HUES64 (cell line): ENCODE measurements around the gene PCDHA11.

ENCODE experiments used
- H3K27ac ChIP-seq: 2 replicates; pipeline ENCODE4 v1.7.0; 2013; ENCODE audit warnings: low read depth, low read length, inconsistent platforms
- H3K27me3 ChIP-seq: 2 replicates; pipeline ENCODE4 v1.6.1; 2013; ENCODE audit warnings: mild to moderate bottlenecking, low read length; ENCODE audit not compliant: insufficient read depth
- H3K36me3 ChIP-seq: 2 replicates; pipeline ENCODE4 v1.6.1; 2013; ENCODE audit warnings: mild to moderate bottlenecking, low read length; ENCODE audit not compliant: insufficient read depth
- H3K4me1 ChIP-seq: 2 replicates; pipeline ENCODE4 v1.6.1; 2013; ENCODE audit warnings: mild to moderate bottlenecking, low read length, moderate library complexity; ENCODE audit not compliant: insufficient read depth
- H3K4me3 ChIP-seq: 2 replicates; pipeline ENCODE4 v1.5.1; 2013; ENCODE audit warnings: mild to moderate bottlenecking, low read length, moderate library complexity
- H3K9ac ChIP-seq: 2 replicates; pipeline ENCODE4 v1.6.1; 2013; ENCODE audit warnings: mild to moderate bottlenecking, low read depth, low read length
- H3K9me3 ChIP-seq: 2 replicates; pipeline ENCODE4 v1.6.1; 2013; ENCODE audit warnings: low read depth, low read length; ENCODE audit not compliant: insufficient read depth
- WGBS: fragments of 150-250, 120-280 bp; methylation state at CpG from one replicate; pipeline ENCODE4 v1.1.7; 2013; ENCODE audit warnings: missing lambda C conversion rate; 5-methylcytosine and 5-hydroxymethylcytosine counted together

Gene PCDHA11

GRCh38 chr5:140883373-140883772 is 14.6 kb downstream of the PCDHA11 start:
- 97% methylated on average over 41 of the region's 41 CpGs for WGBS
- Histone ChIP-seq H3K9me3 (no peaks in the 10 kb centered on the region), H3K27ac (no peak overlapping the region), H3K36me3 (peaks cover 2% of the 10 kb centered on the region; the same call in 1 of the 2 replicates), H3K4me1 (no peaks in the 10 kb centered on the region), H3K4me3 (no peak overlapping the region), H3K9ac (no peak overlapping the region), H3K27me3 (no peaks in the 10 kb centered on the region)

GRCh38 chr5:140883927-140884697 is 15.4 kb downstream of the PCDHA11 start:
- Histone ChIP-seq H3K9me3 (no peaks in the 10 kb centered on the region), H3K36me3 (peaks cover 2% of the 10 kb centered on the region; the same call in 1 of the 2 replicates), H3K27me3 (no peaks in the 10 kb centered on the region), H3K4me3 (no peak overlapping the region), H3K27ac (no peak overlapping the region), H3K4me1 (no peaks in the 10 kb centered on the region), H3K9ac (no peak overlapping the region)
- 97% methylated on average over 79 of the region's 79 CpGs for WGBS

GRCh38 chr5:140916325-140916724 is 47.6 kb downstream of the PCDHA11 start:
- 93% methylated on average over 1 of the region's 1 CpG for WGBS
- H3K27ac ChIP-seq, result no peak overlapping the region
- H3K4me1 ChIP-seq, result no peaks in the 10 kb centered on the region
- H3K9me3 ChIP-seq, result no peaks in the 10 kb centered on the region
- no peaks in the 10 kb centered on the region for H3K36me3 ChIP-seq
- H3K27me3 ChIP-seq, result no peaks in the 10 kb centered on the region
- H3K9ac ChIP-seq, result no peak overlapping the region
- no peak overlapping the region for H3K4me3 ChIP-seq
